ENCODE measurements around the gene MFAP2. TPM values are rescaled to one million over a fixed set of nuclear protein-coding genes. Genes with fewer than 3 reads are reported as not detected.
"Not testable (repeated sequence)": the region's sequence is repeated elsewhere in the genome, so short reads cannot be mapped to it uniquely, and the experiment has no call there.

The MFAP2 gene
- total RNA-seq, 1 experiment from 2014 or later: 27.2 TPM

- ChIA-PET CTCF (interaction anchor here (0.9 kb wide), 1 partner anchor 10 kb away, joined by 3 read pairs; no protein-coding TSS in a partner anchor), POLR2A (ENCODE audit: low non-redundant PET) (no interaction called here)
- intact Hi-C loops (cut with micrococcal nuclease; ENCODE audit: unreplicated experiment): no loop called here
- H3K9me3 ChIP-seq (ENCODE audit: low read depth, low read length, poor library complexity, severe bottlenecking): no peaks in the 10 kb centered on the region
- no TSS peak for BruUV-seq (replicated peaks)
- no peak overlapping the region for H3K4me3 ChIP-seq (ENCODE audit: low read depth, low read length, poor library complexity, severe bottlenecking)
- H3K36me3 ChIP-seq (ENCODE audit: insufficient read depth, low read length, poor library complexity, severe bottlenecking): peaks cover 4% of the 10 kb centered on the region
- H3K4me1 ChIP-seq (ENCODE audit: insufficient read depth, low read length, poor library complexity, severe bottlenecking): no peaks in the 10 kb centered on the region
- no peak for DNase-seq (ENCODE audit: low spot score)
- no peaks in the 10 kb centered on the region for H3K27me3 ChIP-seq (replicated peaks; ENCODE audit: insufficient read depth, low read depth, low read length, poor library complexity)
- H3K27ac ChIP-seq (ENCODE audit: low read depth, low read length, poor library complexity, severe bottlenecking): no peak overlapping the region
- TF ChIP-seq, protein P1, sequence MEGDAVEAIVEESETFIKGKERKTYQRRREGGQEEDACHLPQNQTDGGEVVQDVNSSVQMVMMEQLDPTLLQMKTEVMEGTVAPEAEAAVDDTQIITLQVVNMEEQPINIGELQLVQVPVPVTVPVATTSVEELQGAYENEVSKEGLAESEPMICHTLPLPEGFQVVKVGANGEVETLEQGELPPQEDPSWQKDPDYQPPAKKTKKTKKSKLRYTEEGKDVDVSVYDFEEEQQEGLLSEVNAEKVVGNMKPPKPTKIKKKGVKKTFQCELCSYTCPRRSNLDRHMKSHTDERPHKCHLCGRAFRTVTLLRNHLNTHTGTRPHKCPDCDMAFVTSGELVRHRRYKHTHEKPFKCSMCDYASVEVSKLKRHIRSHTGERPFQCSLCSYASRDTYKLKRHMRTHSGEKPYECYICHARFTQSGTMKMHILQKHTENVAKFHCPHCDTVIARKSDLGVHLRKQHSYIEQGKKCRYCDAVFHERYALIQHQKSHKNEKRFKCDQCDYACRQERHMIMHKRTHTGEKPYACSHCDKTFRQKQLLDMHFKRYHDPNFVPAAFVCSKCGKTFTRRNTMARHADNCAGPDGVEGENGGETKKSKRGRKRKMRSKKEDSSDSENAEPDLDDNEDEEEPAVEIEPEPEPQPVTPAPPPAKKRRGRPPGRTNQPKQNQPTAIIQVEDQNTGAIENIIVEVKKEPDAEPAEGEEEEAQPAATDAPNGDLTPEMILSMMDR (conservative IDR thresholded peaks at IDR 0.05; ENCODE audit: low read depth, low read length): no peak
- TF ChIP-seq EZH2 (IDR thresholded peaks at IDR 0.05; ENCODE audit: borderline replicate concordance, low read depth, low read length, poor library complexity, severe bottlenecking): no peak
Measured at GRCh38 chr1:16966282-16966681, 14.1 kb downstream of the MFAP2 start.

DNA sequence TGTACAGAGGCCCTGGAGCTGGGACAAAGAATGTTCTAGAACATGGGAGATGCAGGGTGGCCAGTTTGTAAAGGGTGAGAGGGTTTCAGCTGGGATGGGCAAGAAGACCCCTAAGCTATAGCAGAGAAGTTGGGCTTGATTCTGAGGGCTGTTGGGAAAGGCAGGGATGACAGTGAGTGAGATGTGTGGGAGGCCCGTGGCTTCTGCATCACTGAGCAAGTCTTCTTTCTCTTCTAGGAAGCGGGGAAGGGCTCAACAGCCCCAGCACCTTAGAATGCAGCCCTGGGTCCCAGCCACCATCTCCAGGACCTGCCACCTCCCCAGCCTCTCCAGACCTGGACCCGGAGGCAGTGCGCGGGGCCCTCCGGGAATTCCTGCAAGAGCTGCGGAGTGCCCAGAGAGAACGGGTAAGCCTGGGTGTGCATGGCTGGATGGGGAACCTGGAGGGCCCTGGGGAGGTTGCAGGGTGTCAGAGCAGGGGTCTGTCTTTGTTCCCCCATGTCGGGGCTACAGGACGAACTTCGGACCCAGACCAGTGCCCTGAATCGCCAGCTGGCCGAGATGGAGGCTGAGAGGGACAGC lies 14.8 kb downstream of the MFAP2 start:
- no peak for DNase-seq (ENCODE audit: low spot score)

GRCh38 chr1:16964169-16964568 lies 16.3 kb downstream of the MFAP2 start:
- H3K9me3 ChIP-seq (ENCODE audit: low read depth, low read length, poor library complexity, severe bottlenecking); H3K27me3 ChIP-seq (replicated peaks; ENCODE audit: insufficient read depth, low read depth, low read length, poor library complexity); H3K36me3 ChIP-seq (ENCODE audit: insufficient read depth, low read length, poor library complexity, severe bottlenecking); H3K4me1 ChIP-seq (ENCODE audit: insufficient read depth, low read length, poor library complexity, severe bottlenecking); H3K27ac ChIP-seq (ENCODE audit: low read depth, low read length, poor library complexity, severe bottlenecking); DNase-seq (ENCODE audit: low spot score); H3K4me3 ChIP-seq (ENCODE audit: low read depth, low read length, poor library complexity, severe bottlenecking); BruUV-seq (replicated peaks); intact Hi-C loops (cut with micrococcal nuclease; ENCODE audit: unreplicated experiment); POLR2A ChIA-PET (ENCODE audit: low non-redundant PET): not testable (repeated sequence)
- CTCF ChIA-PET: interaction anchor here (0.6 to 0.7 kb wide), 2 partner anchors 18 to 82 kb away, joined by 3 to 7 read pairs; no protein-coding TSS in a partner anchor

More for the DNA sequence above, 14.8 kb downstream of the MFAP2 start:
- H3K4me3 ChIP-seq (ENCODE audit: low read depth, low read length, poor library complexity, severe bottlenecking): no peak overlapping the region
- no peaks in the 10 kb centered on the region for H3K9me3 ChIP-seq (ENCODE audit: low read depth, low read length, poor library complexity, severe bottlenecking)
- no peak overlapping the region for H3K27ac ChIP-seq (ENCODE audit: low read depth, low read length, poor library complexity, severe bottlenecking)
- intact Hi-C loops (cut with micrococcal nuclease; ENCODE audit: unreplicated experiment): no loop called here
- no peaks in the 10 kb centered on the region for H3K4me1 ChIP-seq (ENCODE audit: insufficient read depth, low read length, poor library complexity, severe bottlenecking)
- peaks cover 4% of the 10 kb centered on the region for H3K36me3 ChIP-seq (ENCODE audit: insufficient read depth, low read length, poor library complexity, severe bottlenecking)
- H3K27me3 ChIP-seq (replicated peaks; ENCODE audit: insufficient read depth, low read depth, low read length, poor library complexity): no peaks in the 10 kb centered on the region
- TF ChIP-seq EZH2 (IDR thresholded peaks at IDR 0.05; ENCODE audit: borderline replicate concordance, low read depth, low read length, poor library complexity, severe bottlenecking): no peak
- TF ChIP-seq, protein P1 (conservative IDR thresholded peaks at IDR 0.05; ENCODE audit: low read depth, low read length): no peak
- CTCF ChIA-PET: no interaction called here
- POLR2A ChIA-PET (ENCODE audit: low non-redundant PET): no interaction called here
- no TSS peak for BruUV-seq (replicated peaks)

All from A673 (cell line).